Keratinocyte (primary cell): ENCODE data around the gene NDUFC2. TPM values are rescaled to one million over a fixed set of nuclear protein-coding genes. Genes with fewer than 3 reads are reported as not detected.

Source experiments
- DNase-seq: peaks from one replicate; pipeline ENCODE4 v3.0.0-alpha.2; 2011; ENCODE audit warnings: low read depth, missing footprints, low spot score
- FAIRE-seq: peaks from 2 replicates; lab custom pipeline; 2011; peaks lifted over from hg19 to GRCh38; lab: Jason Lieb, UNC
- H2AFZ ChIP-seq: 2 replicates; pipeline ENCODE4 v1.6.0; 2012; ENCODE audit warnings: low read length, control low read depth, inconsistent platforms; ENCODE audit not compliant: control insufficient read depth
- H3K27ac ChIP-seq: 2 replicates; pipeline ENCODE4 v1.5.1; 2011; ENCODE audit warnings: low read length; ENCODE audit not compliant: control insufficient read depth, insufficient read depth
- H3K27me3 ChIP-seq: 3 replicates; pipeline ENCODE4 v1.6.0; 2011; ENCODE audit warnings: low read length; ENCODE audit not compliant: control insufficient read depth, insufficient read depth; ENCODE audit errors: extremely low read depth
- H3K36me3 ChIP-seq, 2 experiments: 2 replicates in 1 of 2; 3 replicates in 1 of 2; pipeline ENCODE4 v1.5.1; 2011; ENCODE audit warnings: low read length in 2 of 2, mild to moderate bottlenecking in 1 of 2; ENCODE audit not compliant: control insufficient read depth in 2 of 2, insufficient read depth in 2 of 2; ENCODE audit errors: extremely low read depth in 1 of 2
- H3K4me1 ChIP-seq: 3 replicates; pipeline ENCODE4 v1.5.1; 2011; ENCODE audit warnings: low read length; ENCODE audit not compliant: control insufficient read depth, insufficient read depth; ENCODE audit errors: extremely low read depth
- H3K4me2 ChIP-seq: 3 replicates; pipeline ENCODE4 v1.6.0; 2011; ENCODE audit warnings: low read depth, low read length; ENCODE audit not compliant: control insufficient read depth, insufficient read depth; ENCODE audit errors: extremely low read depth
- H3K4me3 ChIP-seq, 3 experiments: fragments of 200-600 bp in 1 of 3; sonication (generic) in 1 of 3; 2 replicates in 2 of 3; 3 replicates in 1 of 3; pipeline ENCODE4 v1.5.1; 2011 to 2016; ENCODE audit warnings: low read length in 3 of 3, mild to moderate bottlenecking in 3 of 3, control low read depth in 2 of 3, inconsistent platforms in 1 of 3, low read depth in 1 of 3, mixed read lengths in 1 of 3, mixed run types in 1 of 3, moderate library complexity in 1 of 3; ENCODE audit not compliant: control insufficient read depth in 2 of 3, insufficient read depth in 2 of 3; ENCODE audit errors: extremely low read depth in 1 of 3
- H3K79me2 ChIP-seq: 2 replicates; pipeline ENCODE4 v1.6.0; 2012; ENCODE audit warnings: low read length; ENCODE audit not compliant: control insufficient read depth, insufficient read depth
- H3K9ac ChIP-seq: 3 replicates; pipeline ENCODE4 v1.6.0; 2011; ENCODE audit warnings: low read length; ENCODE audit not compliant: control insufficient read depth, insufficient read depth; ENCODE audit errors: extremely low read depth
- H3K9me1 ChIP-seq: 3 replicates; pipeline ENCODE4 v1.6.0; 2011; ENCODE audit warnings: low read length; ENCODE audit not compliant: control insufficient read depth, insufficient read depth; ENCODE audit errors: extremely low read depth
- H3K9me3 ChIP-seq: 2 replicates; pipeline ENCODE4 v1.5.1; 2012; ENCODE audit warnings: low read depth, low read length; ENCODE audit not compliant: control insufficient read depth
- H4K20me1 ChIP-seq: 3 replicates; pipeline ENCODE4 v1.6.0; 2011; ENCODE audit warnings: low read length; ENCODE audit not compliant: control insufficient read depth, insufficient read depth; ENCODE audit errors: extremely low read depth
- EZH2 ChIP-seq: IDR thresholded peaks from one replicate; pipeline ENCODE4 v1.6.1; 2012; ENCODE audit warnings: inconsistent platforms, mild to moderate bottlenecking, low read length, moderate library complexity
- dilution Hi-C: fragments of 300-500 bp; cut with MboI; formaldehyde crosslinking; loops from one replicate; pipeline ENCODE4 v1.7.0; 2020; ENCODE audit warnings: low sequenced_read_pairs; ENCODE audit not compliant: extremely low pct_ligation_motif_present
- polyA plus RNA-seq, 5 experiments: library from polyadenylated mRNA; depleted of rRNA in 3 of 5; stranded (reverse) in 3 of 5; stranded (forward) in 1 of 5; unstranded in 1 of 5; fragments of >200 nt; gene quantifications; 1 replicate in 1 of 5; 2 replicates in 3 of 5; 3 replicates in 1 of 5; pipeline versions ENCODE4 v1.2.1 to v1.2.3, GENCODE V29; 2011 to 2012; ENCODE audit warnings: missing spikeins in 2 of 5, low read depth in 1 of 5, low replicate concordance in 1 of 5
- TF ChIP-seq, protein P1 (sequence below), 3 experiments: IDR thresholded peaks in 1 of 3; conservative IDR thresholded peaks in 1 of 3; optimal IDR thresholded peaks in 1 of 3; 2 replicates in 2 of 3; 3 replicates in 1 of 3; pipeline versions ENCODE3 to v1.5.1; 2011; ENCODE audit warnings: low read length in 3 of 3, mild to moderate bottlenecking in 3 of 3, moderate library complexity in 2 of 3, control low read depth in 1 of 3, inconsistent platforms in 1 of 3; ENCODE audit not compliant: insufficient read depth in 2 of 3; ENCODE audit errors: extremely low read depth in 1 of 3

NDUFC2 gene
- polyA plus RNA-seq, 1 donor (not counting 4 experiments of a cell fraction or from before 2014, with no cell fraction given), result 150 TPM

DNA sequence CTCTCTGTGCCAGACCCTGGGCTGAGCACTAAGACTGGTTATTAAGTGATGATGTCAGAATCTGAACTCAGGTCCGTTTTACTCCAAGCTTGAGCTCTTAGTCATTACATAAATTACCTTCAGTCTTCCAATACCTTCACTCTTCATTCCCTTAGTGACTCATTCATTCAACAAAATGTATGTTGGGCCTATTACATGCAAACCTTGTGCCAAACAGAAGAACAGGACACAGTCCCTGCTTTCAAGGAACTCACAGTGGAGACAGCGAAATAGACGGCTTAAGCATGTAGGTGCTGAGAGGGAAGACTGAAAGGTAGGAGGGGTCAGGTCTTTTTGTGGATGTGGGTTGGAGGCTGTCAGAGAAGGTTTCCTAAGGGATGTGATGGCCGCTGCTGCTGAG, 59.9 kb downstream of the NDUFC2 start:
- Histone ChIP-seq H3K79me2 (no peaks in the 10 kb centered on the region), H3K36me3 (no peaks in the 10 kb centered on the region), H3K9ac (no peak overlapping the region), H3K4me3 (no peak overlapping the region), H3K9me1 (no peaks in the 10 kb centered on the region), H4K20me1 (no peaks in the 10 kb centered on the region), H3K4me2 (no peak overlapping the region), H3K4me1 (peaks cover 15% of the 10 kb centered on the region), H2AFZ (no peak overlapping the region), H3K9me3 (no peaks in the 10 kb centered on the region), H3K27me3 (no peaks in the 10 kb centered on the region), H3K27ac (no peak overlapping the region)
- TF ChIP-seq, protein P1, sequence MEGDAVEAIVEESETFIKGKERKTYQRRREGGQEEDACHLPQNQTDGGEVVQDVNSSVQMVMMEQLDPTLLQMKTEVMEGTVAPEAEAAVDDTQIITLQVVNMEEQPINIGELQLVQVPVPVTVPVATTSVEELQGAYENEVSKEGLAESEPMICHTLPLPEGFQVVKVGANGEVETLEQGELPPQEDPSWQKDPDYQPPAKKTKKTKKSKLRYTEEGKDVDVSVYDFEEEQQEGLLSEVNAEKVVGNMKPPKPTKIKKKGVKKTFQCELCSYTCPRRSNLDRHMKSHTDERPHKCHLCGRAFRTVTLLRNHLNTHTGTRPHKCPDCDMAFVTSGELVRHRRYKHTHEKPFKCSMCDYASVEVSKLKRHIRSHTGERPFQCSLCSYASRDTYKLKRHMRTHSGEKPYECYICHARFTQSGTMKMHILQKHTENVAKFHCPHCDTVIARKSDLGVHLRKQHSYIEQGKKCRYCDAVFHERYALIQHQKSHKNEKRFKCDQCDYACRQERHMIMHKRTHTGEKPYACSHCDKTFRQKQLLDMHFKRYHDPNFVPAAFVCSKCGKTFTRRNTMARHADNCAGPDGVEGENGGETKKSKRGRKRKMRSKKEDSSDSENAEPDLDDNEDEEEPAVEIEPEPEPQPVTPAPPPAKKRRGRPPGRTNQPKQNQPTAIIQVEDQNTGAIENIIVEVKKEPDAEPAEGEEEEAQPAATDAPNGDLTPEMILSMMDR (optimal IDR thresholded peaks at IDR 0.05 in 1 of 3, IDR thresholded peaks at IDR 0.05 in 1 of 3, conservative IDR thresholded peaks at IDR 0.05 in 1 of 3; ENCODE audit: extremely low read depth in 1 of 3, insufficient read depth in 2 of 3, low read length in 3 of 3), result no peak
- no peak for TF ChIP-seq EZH2
- no peak for DNase-seq
- FAIRE-seq, result no peak
- dilution Hi-C loops, result no loop called here

Other genes starting within 250 kb of the NDUFC2 start
- gene INTS4, start 85.2 kb downstream of the NDUFC2 start, polyA plus RNA-seq, result 14.9 to 19.4 TPM (median 18.0 TPM) in 3 replicates
- gene KCTD14, start 56.6 kb downstream of the NDUFC2 start, polyA plus RNA-seq, result 0.81 to 3.4 TPM (median 2.1 TPM) in 3 replicates
- not detected in 3 replicates for gene THRSP, start 16.0 kb downstream of the NDUFC2 start, polyA plus RNA-seq
- 47.7 to 71.8 TPM (median 48.4 TPM) in 3 replicates for gene ALG8, start 59.8 kb upstream of the NDUFC2 start, polyA plus RNA-seq
- gene KCTD21, start 108.8 kb upstream of the NDUFC2 start, polyA plus RNA-seq, result 10.4 to 14.9 TPM (median 13.1 TPM) in 3 replicates
- gene USP35, start 109.1 kb upstream of the NDUFC2 start, polyA plus RNA-seq, result 4.8 to 8.4 TPM (median 5.0 TPM) in 3 replicates